HepG2 (cell line): Measurements from ENCODE around the gene PIK3CG. TPM values are rescaled to one million over a fixed set of nuclear protein-coding genes. Genes with fewer than 3 reads are reported as not detected.

Source experiments
- ATAC-seq: fragments of 200-7000 bp; cut with Tn5 transposase; 3 replicates; pipeline ENCODE4 v1.9.1; 2020; ENCODE audit warnings: mild to moderate bottlenecking, moderate library complexity
- BruUV-seq: library from RNA; stranded (reverse); fragments of 400-500 nt; replicated peaks from 2 replicates; lab custom pipeline; 2021; lab: Mats Ljungman, UMichigan
- CTCF ChIA-PET: fragments of 300-600 bp; formaldehyde crosslinking; extraction: SDS; loops from one replicate; lab custom pipeline; 2021; ENCODE audit warnings: low total read pairs, inconsistent platforms, low intra/inter-chr PET ratio; lab: Yijun Ruan, JAX
- POLR2A ChIA-PET: fragments of 350-600 bp; sonication (Branson Sonifier 250); formaldehyde crosslinking; loops from one replicate; lab custom pipeline; 2020; ENCODE audit warnings: antibody characterized with exemption, inconsistent platforms; lab: Yijun Ruan, JAX
- DNase-seq: peaks from one replicate; pipeline ENCODE4 v3.0.0-alpha.2; 2015; ENCODE audit warnings: low spot score
- FAIRE-seq: peaks from 3 replicates; lab custom pipeline; 2011; peaks lifted over from hg19 to GRCh38; lab: Jason Lieb, UNC
- H2AFZ ChIP-seq: one replicate; pipeline ENCODE4 v1.6.1; 2011; ENCODE audit warnings: low read length, inconsistent platforms
- H3K27ac ChIP-seq: fragments of 300-600 bp; 3 replicates; pipeline ENCODE4 v1.8.0; 2011; ENCODE audit warnings: mixed run types, mild to moderate bottlenecking, mixed read lengths, low read length, inconsistent platforms; ENCODE audit not compliant: insufficient read depth; ENCODE audit errors: extremely low read length
- H3K27me3 ChIP-seq, 2 experiments: fragments of 200-600 bp in 1 of 2; 2 replicates in 1 of 2; 3 replicates in 1 of 2; pipeline versions ENCODE4 v1.6.0 to v1.8.0; 2011; ENCODE audit warnings: low read length in 2 of 2, mild to moderate bottlenecking in 2 of 2, moderate library complexity in 2 of 2, inconsistent platforms in 1 of 2; ENCODE audit not compliant: insufficient read depth in 2 of 2, control insufficient read depth in 1 of 2
- H3K36me3 ChIP-seq, 2 experiments: fragments of 200-600 bp in 1 of 2; replicated peaks in 1 of 2; 2 replicates in 1 of 2; 3 replicates in 1 of 2; pipeline versions ENCODE4 v1.5.1 to v1.8.0; 2011; ENCODE audit warnings: low read length in 2 of 2, inconsistent platforms in 1 of 2; ENCODE audit not compliant: insufficient read depth in 2 of 2, control insufficient read depth in 1 of 2
- H3K4me1 ChIP-seq: 2 replicates; pipeline ENCODE4 v1.5.1; 2012; ENCODE audit warnings: low read length, inconsistent platforms; ENCODE audit not compliant: insufficient read depth
- H3K4me2 ChIP-seq: 2 replicates; pipeline ENCODE4 v1.6.0; 2011; ENCODE audit warnings: low read depth, low read length, inconsistent platforms
- H3K4me3 ChIP-seq, 3 experiments: fragments of 200-600 bp in 1 of 3; sonication (generic), shearing (Covaris generic) in 1 of 3; replicated peaks in 1 of 3; 2 replicates each; pipeline ENCODE4 v1.5.1; 2011 to 2016; ENCODE audit warnings: low read length in 3 of 3, inconsistent platforms in 2 of 3, low read depth in 2 of 3, mild to moderate bottlenecking in 2 of 3, control low read depth in 1 of 3, mixed read lengths in 1 of 3; ENCODE audit not compliant: insufficient read depth in 1 of 3
- H3K79me2 ChIP-seq: one replicate; pipeline ENCODE4 v1.6.1; 2011; ENCODE audit warnings: low read length, inconsistent platforms; ENCODE audit not compliant: insufficient read depth
- H3K9ac ChIP-seq: 2 replicates; pipeline ENCODE4 v1.6.0; 2011; ENCODE audit warnings: mild to moderate bottlenecking, low read depth, low read length, inconsistent platforms; ENCODE audit not compliant: insufficient read depth
- H3K9me3 ChIP-seq: 2 replicates; pipeline ENCODE4 v1.5.1; 2012; ENCODE audit warnings: mild to moderate bottlenecking, low read length
- H4K20me1 ChIP-seq: 2 replicates; pipeline ENCODE4 v1.6.0; 2011; ENCODE audit warnings: inconsistent platforms, mild to moderate bottlenecking, low read length, moderate library complexity; ENCODE audit not compliant: insufficient read depth
- ATF1 ChIP-seq: IDR thresholded peaks from 2 replicates; pipeline ENCODE4 v1.6.1; 2016; ENCODE audit warnings: mild to moderate bottlenecking, control low read depth
- ATM ChIP-seq: fragments of 450-650 bp; IDR thresholded peaks from 2 replicates; pipeline ENCODE4 v1.7.1; 2017; ENCODE audit warnings: mild to moderate bottlenecking, borderline replicate concordance
- BORCS8-MEF2B ChIP-seq: sonication (generic); formaldehyde crosslinking; IDR thresholded peaks from 2 replicates; pipeline ENCODE4 v1.8.0; 2022; ENCODE audit warnings: mild to moderate bottlenecking, missing genetic modification reagents
- CC2D1A ChIP-seq: sonication (generic); formaldehyde crosslinking; IDR thresholded peaks from 2 replicates; pipeline ENCODE4 v1.8.1; 2023; ENCODE audit warnings: mild to moderate bottlenecking, missing genetic modification reagents
- HIVEP1 ChIP-seq: sonication (generic); formaldehyde crosslinking; IDR thresholded peaks from 2 replicates; pipeline ENCODE4 v1.4.0; 2020; ENCODE audit warnings: mild to moderate bottlenecking, missing genetic modification reagents
- NFIB ChIP-seq: sonication (generic); formaldehyde crosslinking; IDR thresholded peaks from 2 replicates; pipeline ENCODE4 v1.9.0; 2021; ENCODE audit warnings: missing genetic modification reagents, mild to moderate bottlenecking, borderline replicate concordance
- PAF1 ChIP-seq: IDR thresholded peaks from 2 replicates; pipeline ENCODE4 v1.6.1; 2016; ENCODE audit warnings: missing genetic modification reagents, missing compliant biosample characterization
- SMC3 ChIP-seq: IDR thresholded peaks from 2 replicates; pipeline ENCODE4 v1.6.1; 2011; ENCODE audit warnings: low read length, improper control_type of control experiment
- STAG1 ChIP-seq: sonication (generic); formaldehyde crosslinking; IDR thresholded peaks from 2 replicates; pipeline ENCODE4 v1.4.0; 2020; ENCODE audit warnings: missing genetic modification reagents
- TBX2 ChIP-seq: sonication (generic); formaldehyde crosslinking; IDR thresholded peaks from 2 replicates; pipeline ENCODE4 v1.5.0; 2020; ENCODE audit warnings: missing genetic modification reagents, mild to moderate bottlenecking, borderline replicate concordance
- ZBTB21 ChIP-seq: sonication (generic); formaldehyde crosslinking; IDR thresholded peaks from 2 replicates; pipeline ENCODE4 v1.4.0; 2020; ENCODE audit warnings: missing genetic modification reagents
- ZBTB3 ChIP-seq: sonication (generic); formaldehyde crosslinking; IDR thresholded peaks from 2 replicates; pipeline ENCODE4 v1.4.0; 2020; ENCODE audit warnings: low read depth, mild to moderate bottlenecking, moderate library complexity, missing genetic modification reagents, borderline replicate concordance
- ZEB1 ChIP-seq: IDR thresholded peaks from 2 replicates; pipeline ENCODE4 v1.6.1; 2012; ENCODE audit warnings: mild to moderate bottlenecking, low read depth, inconsistent platforms; ENCODE audit not compliant: insufficient replicate concordance
- ZFY ChIP-seq: sonication (generic); formaldehyde crosslinking; IDR thresholded peaks from 2 replicates; pipeline ENCODE4 v1.4.0; 2020; ENCODE audit warnings: missing genetic modification reagents
- ZNF121 ChIP-seq: sonication (generic); formaldehyde crosslinking; IDR thresholded peaks from 2 replicates; pipeline ENCODE4 v1.5.0; 2020; ENCODE audit warnings: mild to moderate bottlenecking, missing genetic modification reagents
- ZNF160 ChIP-seq: sonication (generic); formaldehyde crosslinking; IDR thresholded peaks from 2 replicates; pipeline ENCODE4 v1.8.0; 2022; ENCODE audit warnings: mild to moderate bottlenecking, inconsistent platforms, missing genetic modification reagents
- ZNF550 ChIP-seq: sonication (generic); formaldehyde crosslinking; IDR thresholded peaks from 2 replicates; pipeline ENCODE4 v1.4.0; 2020; ENCODE audit warnings: mild to moderate bottlenecking, missing genetic modification reagents, borderline replicate concordance
- ZNF772 ChIP-seq: sonication (generic); formaldehyde crosslinking; IDR thresholded peaks from 2 replicates; pipeline ENCODE4 v1.5.0; 2020; ENCODE audit warnings: mild to moderate bottlenecking, missing genetic modification reagents
- ZNF879 ChIP-seq: sonication (generic); formaldehyde crosslinking; IDR thresholded peaks from 2 replicates; pipeline ENCODE4 v1.8.1; 2023; ENCODE audit warnings: missing genetic modification reagents
- WGBS: methylation state at CpG from one replicate; pipeline ENCODE4 v1.1.6; 2017; ENCODE audit warnings: low lambda C conversion rate; 5-methylcytosine and 5-hydroxymethylcytosine counted together
- in situ Hi-C: cut with HindIII; loops from 2 replicates; pipeline ENCODE4 v1.10.0; 2017; ENCODE audit warnings: low pct_unique_long_range_greater_than_20kb; ENCODE audit not compliant: extremely low pct_ligation_motif_present
- intact Hi-C: fragments of 100-400 bp; cut with micrococcal nuclease; formaldehyde crosslinking; loops from one replicate; pipeline ENCODE4 v1.10.0; 2022; ENCODE audit not compliant: unreplicated experiment
- polyA plus RNA-seq, 8 experiments: library from polyadenylated mRNA; depleted of rRNA in 3 of 8; stranded (reverse) in 7 of 8; unstranded in 1 of 8; fragments of >200 nt; fragmentation: Illumina TruSeq in 4 of 8; extraction: Trizol in 4 of 8; gene quantifications; 2 replicates each; pipeline versions ENCODE4 v1.2.1 to v1.2.3, GENCODE V29; 2011 to 2016; ENCODE audit warnings: low read depth in 4 of 8, missing spikeins in 1 of 8, mixed read lengths in 1 of 8; ENCODE audit not compliant: insufficient read depth in 1 of 8
- total RNA-seq, 5 experiments: library from RNA; depleted of rRNA; stranded (reverse); fragments of >200 nt; fragmentation: Illumina TruSeq; extraction: Trizol; gene quantifications; 2 replicates each; pipeline ENCODE4 v1.2.3, GENCODE V29; 2016; ENCODE audit warnings: low read depth in 1 of 5
- TF ChIP-seq, protein P1 (sequence below): sonication (generic); formaldehyde crosslinking; IDR thresholded peaks from 2 replicates; pipeline ENCODE4 v1.5.1; 2020; ENCODE audit warnings: missing genetic modification reagents, mild to moderate bottlenecking, borderline replicate concordance
- TF ChIP-seq, protein P2 (sequence below): sonication (generic); formaldehyde crosslinking; IDR thresholded peaks from 2 replicates; pipeline ENCODE4 v1.4.0; 2020; ENCODE audit warnings: missing genetic modification reagents, mild to moderate bottlenecking, borderline replicate concordance
- TF ChIP-seq, protein P3 (sequence below): sonication (generic); formaldehyde crosslinking; IDR thresholded peaks from 2 replicates; pipeline ENCODE4 v1.8.0; 2022; ENCODE audit warnings: missing genetic modification reagents, low read depth, mild to moderate bottlenecking, borderline replicate concordance

Gene PIK3CG
- total and polyA plus RNA-seq, 2 of the 13 experiments (the other 11 are each of a cell fraction or from before 2014, with no cell fraction given) = not detected

DNA sequence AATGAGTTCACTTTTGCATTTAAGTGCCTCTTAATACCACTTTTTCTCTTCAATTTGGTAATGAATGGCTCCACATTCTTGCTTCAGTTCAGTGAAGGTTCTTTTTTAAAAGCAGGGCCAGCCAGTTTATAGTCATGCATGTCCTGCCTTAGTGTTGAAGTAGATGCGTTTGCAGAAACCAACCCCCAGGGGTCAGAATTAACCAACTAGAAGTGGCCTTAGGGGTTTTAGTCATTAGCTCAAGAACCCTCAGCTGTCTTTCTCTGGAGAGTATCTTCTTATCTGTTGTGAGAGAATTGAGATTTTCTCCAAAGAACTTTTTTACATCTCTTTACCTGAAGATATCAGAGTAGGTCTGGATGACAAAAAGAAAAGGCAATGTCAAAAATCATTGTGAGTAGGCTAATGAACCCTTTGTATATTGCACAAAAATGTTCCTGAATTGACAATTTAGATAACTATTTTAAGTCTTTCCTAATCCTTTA, 82.2 kb downstream of the PIK3CG start:
- intact Hi-C loops (loop anchor here (1.0 kb wide), 1 partner anchor 203 kb away; no protein-coding TSS in a partner anchor), in situ Hi-C loops (loop anchor here (5.0 kb wide), 1 partner anchor 200 kb away; no protein-coding TSS in a partner anchor)
- no peaks in the 10 kb centered on the region for H3K36me3 ChIP-seq
- H3K4me3 ChIP-seq = no peak overlapping the region
- H3K9ac ChIP-seq = no peak overlapping the region
- no peaks in the 10 kb centered on the region for H3K4me1 ChIP-seq
- no peak overlapping the region for H3K4me2 ChIP-seq
- no peak overlapping the region for H2AFZ ChIP-seq
- H3K27me3 ChIP-seq = 0 out of 5 replicates have a peak, but pooled peaks cover 0 to 11% of the 10 kb centered on the region in 2 experiments
- no peak overlapping the region for H3K27ac ChIP-seq
- H3K79me2 ChIP-seq = no peaks in the 10 kb centered on the region
- WGBS = 0% methylated on average over 1 of the region's 1 CpG
- FAIRE-seq (no peak), ATAC-seq (peak; percentile 79), DNase-seq (peak; percentile 35)
- BruUV-seq = no TSS peak
- no peaks in the 10 kb centered on the region for H3K9me3 ChIP-seq
- no peaks in the 10 kb centered on the region for H4K20me1 ChIP-seq
- POLR2A ChIA-PET = no interaction called here
- CTCF ChIA-PET = interaction anchor here (1.9 kb wide), 1 partner anchor 203 kb away, joined by 13 read pairs; no protein-coding TSS in a partner anchor
- no peak for TF ChIP-seq ZNF121 (CRISPR knock-in tag)
- no peak for TF ChIP-seq PAF1 (CRISPR knock-in tag)
- no peak for TF ChIP-seq ZNF160
- no peak for TF ChIP-seq ZBTB21 (CRISPR knock-in tag)
- no peak for TF ChIP-seq HIVEP1
- TF ChIP-seq ATF1 (CRISPR knock-in tag) = no peak
- TF ChIP-seq ZFY (CRISPR knock-in tag) = no peak
- no peak for TF ChIP-seq NFIB (CRISPR knock-in tag)
- TF ChIP-seq ZNF772 (CRISPR knock-in tag) = no peak
- no peak for TF ChIP-seq ZNF550 (CRISPR knock-in tag)
- TF ChIP-seq SMC3 = peak; percentile 51; the same call in 1 of the 2 replicates
- TF ChIP-seq STAG1 (CRISPR knock-in tag) = peak; percentile 57
- TF ChIP-seq ZNF879 (CRISPR knock-in tag) = no peak
- TF ChIP-seq, protein P1, sequence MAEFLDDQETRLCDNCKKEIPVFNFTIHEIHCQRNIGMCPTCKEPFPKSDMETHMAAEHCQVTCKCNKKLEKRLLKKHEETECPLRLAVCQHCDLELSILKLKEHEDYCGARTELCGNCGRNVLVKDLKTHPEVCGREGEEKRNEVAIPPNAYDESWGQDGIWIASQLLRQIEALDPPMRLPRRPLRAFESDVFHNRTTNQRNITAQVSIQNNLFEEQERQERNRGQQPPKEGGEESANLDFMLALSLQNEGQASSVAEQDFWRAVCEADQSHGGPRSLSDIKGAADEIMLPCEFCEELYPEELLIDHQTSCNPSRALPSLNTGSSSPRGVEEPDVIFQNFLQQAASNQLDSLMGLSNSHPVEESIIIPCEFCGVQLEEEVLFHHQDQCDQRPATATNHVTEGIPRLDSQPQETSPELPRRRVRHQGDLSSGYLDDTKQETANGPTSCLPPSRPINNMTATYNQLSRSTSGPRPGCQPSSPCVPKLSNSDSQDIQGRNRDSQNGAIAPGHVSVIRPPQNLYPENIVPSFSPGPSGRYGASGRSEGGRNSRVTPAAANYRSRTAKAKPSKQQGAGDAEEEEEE (CRISPR knock-in tag) = no peak
- TF ChIP-seq TBX2 (CRISPR knock-in tag) = no peak
- TF ChIP-seq ATM = no peak
- TF ChIP-seq, protein P2, sequence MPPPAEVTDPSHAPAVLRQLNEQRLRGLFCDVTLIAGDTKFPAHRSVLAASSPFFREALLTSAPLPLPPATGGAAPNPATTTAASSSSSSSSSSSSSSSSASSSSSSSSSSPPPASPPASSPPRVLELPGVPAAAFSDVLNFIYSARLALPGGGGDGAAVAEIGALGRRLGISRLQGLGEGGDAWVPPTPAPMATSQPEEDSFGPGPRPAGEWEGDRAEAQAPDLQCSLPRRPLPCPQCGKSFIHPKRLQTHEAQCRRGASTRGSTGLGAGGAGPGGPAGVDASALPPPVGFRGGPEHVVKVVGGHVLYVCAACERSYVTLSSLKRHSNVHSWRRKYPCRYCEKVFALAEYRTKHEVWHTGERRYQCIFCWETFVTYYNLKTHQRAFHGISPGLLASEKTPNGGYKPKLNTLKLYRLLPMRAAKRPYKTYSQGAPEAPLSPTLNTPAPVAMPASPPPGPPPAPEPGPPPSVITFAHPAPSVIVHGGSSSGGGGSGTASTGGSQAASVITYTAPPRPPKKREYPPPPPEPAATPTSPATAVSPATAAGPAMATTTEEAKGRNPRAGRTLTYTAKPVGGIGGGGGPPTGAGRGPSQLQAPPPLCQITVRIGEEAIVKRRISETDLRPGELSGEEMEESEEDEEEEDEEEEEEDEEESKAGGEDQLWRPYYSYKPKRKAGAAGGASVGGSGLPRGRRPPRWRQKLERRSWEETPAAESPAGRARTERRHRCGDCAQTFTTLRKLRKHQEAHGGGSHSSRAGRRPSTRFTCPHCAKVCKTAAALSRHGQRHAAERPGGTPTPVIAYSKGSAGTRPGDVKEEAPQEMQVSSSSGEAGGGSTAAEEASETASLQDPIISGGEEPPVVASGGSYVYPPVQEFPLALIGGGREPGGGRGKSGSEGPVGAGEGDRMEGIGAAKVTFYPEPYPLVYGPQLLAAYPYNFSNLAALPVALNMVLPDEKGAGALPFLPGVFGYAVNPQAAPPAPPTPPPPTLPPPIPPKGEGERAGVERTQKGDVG = no peak
- no peak for TF ChIP-seq ZBTB3 (CRISPR knock-in tag)
- TF ChIP-seq CC2D1A (CRISPR knock-in tag) = no peak
- TF ChIP-seq BORCS8-MEF2B (CRISPR knock-in tag) = no peak
- TF ChIP-seq, protein P3, sequence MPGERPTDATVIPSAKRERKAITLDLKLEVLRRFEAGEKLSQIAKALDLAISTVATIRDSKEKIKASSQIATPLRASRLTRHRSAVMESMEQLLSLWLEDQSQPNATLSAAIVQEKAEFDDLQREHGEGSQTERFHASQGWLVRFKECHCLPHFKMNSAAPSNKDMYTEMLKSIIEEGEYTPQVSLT (CRISPR knock-in tag) = no peak
- TF ChIP-seq ZEB1 = no peak
